Upper lobe of left lung (tissue), 6 donors: Measurements from ENCODE around the gene PNPLA6. TPM values are rescaled to one million over a fixed set of nuclear protein-coding genes. Genes with fewer than 3 reads are reported as not detected.

Experiments
- ATAC-seq, 2 donors: fragments of 200-7000 bp; cut with Tn5 transposase; one replicate each; pipeline ENCODE4 v1.9.1; 2022; ENCODE audit warnings: mild to moderate bottlenecking in 2 of 2, moderate library complexity in 2 of 2; ENCODE audit not compliant: low FRiP score in 2 of 2
- DNase-seq, 2 donors: peaks; one replicate each; pipeline ENCODE4 v3.0.0-alpha.2; 2019 to 2020
- H3K27ac ChIP-seq, 4 donors: fragments of 200-600 bp; sonication (generic); one replicate each; pipeline ENCODE4 v1.5.1; 2016 to 2019
- H3K27me3 ChIP-seq, 4 donors: fragments of 200-600 bp; sonication (generic); one replicate each; pipeline ENCODE4 v1.5.1; 2017 to 2019
- H3K36me3 ChIP-seq, 4 donors: fragments of 200-600 bp; sonication (generic); one replicate each; pipeline ENCODE4 v1.5.1; 2016 to 2019
- H3K4me1 ChIP-seq, 4 donors: fragments of 200-600 bp; sonication (generic); one replicate each; pipeline ENCODE4 v1.5.1; 2018 to 2019
- H3K4me3 ChIP-seq, 4 donors: fragments of 200-600 bp; sonication (generic); one replicate each; pipeline ENCODE4 v1.5.1; 2017 to 2019; ENCODE audit warnings: mild to moderate bottlenecking in 2 of 4, moderate library complexity in 1 of 4
- H3K9me3 ChIP-seq, 4 donors: fragments of 200-600 bp; sonication (generic); one replicate each; pipeline ENCODE4 v1.5.1; 2018 to 2019
- EP300 ChIP-seq, 4 donors: sonication (generic); formaldehyde crosslinking; IDR thresholded peaks; one replicate each; pipeline ENCODE4 v1.5.1; 2017; ENCODE audit warnings: antibody characterized with exemption in 4 of 4, control low read depth in 2 of 4
- POLR2A ChIP-seq, 4 donors: fragments of 450-650 bp; IDR thresholded peaks; one replicate each; pipeline ENCODE4 v1.5.1; 2016 to 2017; ENCODE audit warnings: antibody characterized with exemption in 4 of 4, mild to moderate bottlenecking in 2 of 4
- POLR2AphosphoS5 ChIP-seq, 2 donors: sonication (generic); formaldehyde crosslinking; IDR thresholded peaks; one replicate each; pipeline ENCODE4 v1.5.1; 2017; ENCODE audit warnings: antibody characterized with exemption in 2 of 2
- WGBS, 2 donors: methylation state at CpG; one replicate each; pipeline ENCODE4 v1.1.5; 2017 to 2018; 5-methylcytosine and 5-hydroxymethylcytosine counted together
- total RNA-seq, 6 donors: library from RNA; depleted of rRNA in 4 of 6; stranded (reverse); fragments of >200 nt in 4 of 6; gene quantifications; one replicate each; pipeline versions ENCODE4 v1.1.0 to v1.2.1, GENCODE V29; 2016 to 2021
- TF ChIP-seq, protein P1 (sequence below), 6 experiments: fragments of 450-650 bp in 4 of 6; fragments of 200-600 bp in 2 of 6; sonication (generic) in 2 of 6; IDR thresholded peaks; one replicate each; pipeline ENCODE4 v1.5.1; 2016 to 2019; ENCODE audit warnings: antibody characterized with exemption in 6 of 6
- donor health status: DM: no; HTN: no; CAD: no; lungs with moderate emphysema.
- donor health status: DM: no; HTN: yes; CAD: no; lungs with severe emphysema.

Gene PNPLA6
- total RNA-seq, 6 donors from 2014 or later: 125 to 412 (median 328) TPM

- Histone ChIP-seq H3K4me3 (peak overlapping the region; percentile 64 to 85 (median 74)), H3K4me1 (peaks cover 23 to 28% (median 24%) of the 10 kb centered on the region in 4 donors), H3K27ac (peak overlapping the region; percentile 86 to 95 (median 93)), H3K36me3 (peaks cover 0 to 18% (median 11%) of the 10 kb centered on the region in 4 donors), H3K27me3 (no peaks in the 10 kb centered on the region), H3K9me3 (no peaks in the 10 kb centered on the region)
- TF ChIP-seq, protein P1, sequence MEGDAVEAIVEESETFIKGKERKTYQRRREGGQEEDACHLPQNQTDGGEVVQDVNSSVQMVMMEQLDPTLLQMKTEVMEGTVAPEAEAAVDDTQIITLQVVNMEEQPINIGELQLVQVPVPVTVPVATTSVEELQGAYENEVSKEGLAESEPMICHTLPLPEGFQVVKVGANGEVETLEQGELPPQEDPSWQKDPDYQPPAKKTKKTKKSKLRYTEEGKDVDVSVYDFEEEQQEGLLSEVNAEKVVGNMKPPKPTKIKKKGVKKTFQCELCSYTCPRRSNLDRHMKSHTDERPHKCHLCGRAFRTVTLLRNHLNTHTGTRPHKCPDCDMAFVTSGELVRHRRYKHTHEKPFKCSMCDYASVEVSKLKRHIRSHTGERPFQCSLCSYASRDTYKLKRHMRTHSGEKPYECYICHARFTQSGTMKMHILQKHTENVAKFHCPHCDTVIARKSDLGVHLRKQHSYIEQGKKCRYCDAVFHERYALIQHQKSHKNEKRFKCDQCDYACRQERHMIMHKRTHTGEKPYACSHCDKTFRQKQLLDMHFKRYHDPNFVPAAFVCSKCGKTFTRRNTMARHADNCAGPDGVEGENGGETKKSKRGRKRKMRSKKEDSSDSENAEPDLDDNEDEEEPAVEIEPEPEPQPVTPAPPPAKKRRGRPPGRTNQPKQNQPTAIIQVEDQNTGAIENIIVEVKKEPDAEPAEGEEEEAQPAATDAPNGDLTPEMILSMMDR (IDR thresholded peaks at IDR 0.05): no peak
- ATAC-seq (no peak), DNase-seq (peak in 1 of 2 donors; percentile 83)
- WGBS, 2 donors: 0% methylated on average over 1 of the region's 28 CpGs; no CpG with 5 or more reads in 1 of the 2 donors
Observed at GRCh38 chr19:7516333-7516732, 19.2 kb upstream of the PNPLA6 start.

DNA sequence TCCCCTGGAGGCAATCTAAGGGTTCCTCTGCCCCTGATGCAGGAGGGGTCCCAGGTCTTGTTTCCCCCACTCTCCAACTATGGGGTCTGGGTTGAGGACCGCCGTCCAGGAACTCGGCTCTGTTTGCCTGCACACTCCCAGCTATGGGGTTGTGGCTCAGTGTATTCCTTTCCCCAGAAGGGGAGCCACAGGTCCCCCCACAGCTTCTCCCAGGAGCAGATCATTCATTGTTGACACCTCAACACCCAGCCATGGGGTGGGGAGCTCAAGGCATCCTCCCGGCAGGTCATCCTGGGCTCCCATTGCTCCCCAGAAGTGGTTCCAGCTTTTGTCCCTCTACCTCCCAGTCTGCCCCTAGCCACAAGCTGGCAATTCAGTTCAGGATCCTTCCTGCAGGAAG, 18.6 kb upstream of the PNPLA6 start:
- ATAC-seq (no peak), DNase-seq (no peak)
- 80 to 87% methylated on average over 1 to 4 of the region's 4 CpGs for WGBS, 2 donors

DNA sequence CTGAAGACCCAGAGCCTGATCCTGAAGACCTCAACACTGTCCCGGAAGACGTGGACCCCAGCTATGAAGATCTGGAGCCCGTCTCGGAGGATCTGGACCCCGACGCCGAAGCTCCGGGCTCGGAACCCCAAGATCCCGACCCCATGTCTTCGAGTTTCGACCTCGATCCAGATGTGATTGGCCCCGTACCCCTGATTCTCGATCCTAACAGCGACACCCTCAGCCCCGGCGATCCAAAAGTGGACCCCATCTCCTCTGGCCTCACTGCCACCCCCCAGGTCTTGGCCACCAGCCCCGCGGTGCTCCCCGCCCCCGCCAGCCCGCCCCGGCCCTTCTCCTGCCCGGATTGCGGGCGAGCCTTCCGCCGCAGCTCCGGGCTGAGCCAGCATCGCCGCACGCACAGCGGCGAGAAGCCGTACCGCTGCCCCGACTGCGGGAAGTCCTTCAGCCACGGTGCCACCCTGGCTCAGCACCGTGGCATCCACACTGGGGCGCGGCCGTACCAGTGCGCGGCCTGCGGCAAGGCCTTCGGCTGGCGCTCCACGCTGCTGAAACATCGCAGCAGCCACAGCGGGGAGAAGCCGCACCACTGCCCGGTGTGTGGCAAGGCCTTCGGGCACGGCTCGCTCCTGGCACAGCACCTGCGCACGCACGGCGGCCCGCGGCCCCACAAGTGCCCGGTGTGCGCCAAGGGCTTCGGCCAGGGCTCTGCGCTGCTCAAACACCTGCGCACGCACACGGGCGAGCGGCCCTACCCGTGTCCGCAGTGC, 16.0 kb upstream of the PNPLA6 start:
- 96 to 97% methylated on average over 32 to 43 of the region's 74 CpGs for WGBS, 2 donors
- no peak for ATAC-seq

More for the DNA sequence above, 18.6 kb upstream of the PNPLA6 start:
- Histone ChIP-seq H3K27ac (peak overlapping the region; percentile 86 to 95 (median 93)), H3K9me3 (no peaks in the 10 kb centered on the region), H3K4me3 (peak overlapping the region in 3 of 4 donors; percentile 74 to 85 (median 74)), H3K4me1 (peaks cover 26 to 31% (median 27%) of the 10 kb centered on the region in 4 donors), H3K36me3 (peaks cover 0 to 18% (median 11%) of the 10 kb centered on the region in 4 donors), H3K27me3 (no peaks in the 10 kb centered on the region)
- TF ChIP-seq, protein P1 (IDR thresholded peaks at IDR 0.05): no peak
- no peak for TF ChIP-seq POLR2A (IDR thresholded peaks at IDR 0.05)
- no peak for TF ChIP-seq EP300 (IDR thresholded peaks at IDR 0.05)
- TF ChIP-seq POLR2AphosphoS5 (IDR thresholded peaks at IDR 0.05): no peak

DNA sequence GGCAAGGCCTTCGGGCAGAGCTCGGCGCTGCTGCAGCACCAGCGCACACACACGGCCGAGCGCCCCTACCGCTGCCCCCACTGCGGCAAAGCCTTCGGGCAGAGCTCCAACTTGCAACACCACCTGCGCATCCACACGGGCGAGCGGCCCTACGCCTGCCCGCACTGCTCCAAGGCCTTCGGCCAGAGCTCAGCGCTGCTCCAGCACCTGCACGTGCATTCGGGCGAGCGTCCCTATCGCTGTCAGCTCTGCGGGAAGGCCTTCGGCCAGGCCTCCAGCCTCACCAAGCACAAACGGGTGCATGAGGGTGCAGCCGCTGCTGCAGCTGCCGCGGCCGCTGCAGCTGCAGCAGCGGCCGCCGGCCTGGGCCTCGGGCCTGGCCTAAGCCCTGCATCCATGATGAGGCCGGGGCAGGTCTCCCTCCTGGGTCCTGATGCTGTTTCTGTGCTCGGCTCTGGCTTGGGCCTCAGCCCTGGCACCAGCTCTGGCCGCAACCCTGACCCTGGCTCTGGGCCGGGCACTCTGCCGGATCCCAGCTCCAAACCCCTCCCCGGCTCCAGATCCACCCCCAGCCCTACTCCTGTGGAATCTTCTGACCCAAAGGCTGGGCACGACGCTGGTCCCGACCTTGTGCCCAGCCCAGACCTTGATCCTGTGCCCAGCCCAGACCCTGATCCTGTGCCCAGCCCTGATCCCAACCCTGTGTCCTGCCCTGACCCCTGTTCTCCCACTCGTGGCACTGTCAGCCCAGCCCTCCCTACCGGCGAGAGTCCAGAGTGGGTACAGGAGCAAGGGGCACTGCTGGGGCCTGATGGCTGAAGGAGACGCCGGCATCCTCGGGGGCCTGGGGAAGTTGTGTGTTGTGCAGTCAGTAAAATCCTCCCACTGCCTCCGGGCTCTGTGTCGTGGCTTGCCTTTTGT, 15.1 kb upstream of the PNPLA6 start:
- ATAC-seq (no peak), DNase-seq (peak in 1 of 2 donors; percentile 77)
- no peak overlapping the region for H3K4me3 ChIP-seq
- H3K36me3 ChIP-seq: peaks cover 0 to 24% (median 19%) of the 10 kb centered on the region in 4 donors
- TF ChIP-seq POLR2A (IDR thresholded peaks at IDR 0.05) (no peak), POLR2AphosphoS5 (IDR thresholded peaks at IDR 0.05) (no peak)
- no peaks in the 10 kb centered on the region for H3K27me3 ChIP-seq
- no peak overlapping the region for H3K27ac ChIP-seq
- no peaks in the 10 kb centered on the region for H3K9me3 ChIP-seq
- 92 to 94% methylated on average over 9 to 43 of the region's 51 CpGs for WGBS, 2 donors
- peaks cover 33 to 46% (median 34%) of the 10 kb centered on the region in 4 donors for H3K4me1 ChIP-seq

More for the DNA sequence above, 16.0 kb upstream of the PNPLA6 start:
- H3K27ac ChIP-seq: no peak overlapping the region
- DNase-seq: peak in 1 of 2 donors; percentile 86
- peaks cover 39 to 53% (median 39%) of the 10 kb centered on the region in 4 donors for H3K4me1 ChIP-seq
- no peak overlapping the region for H3K4me3 ChIP-seq
- peaks cover 0 to 18% (median 11%) of the 10 kb centered on the region in 4 donors for H3K36me3 ChIP-seq
- H3K27me3 ChIP-seq: no peaks in the 10 kb centered on the region
- no peaks in the 10 kb centered on the region for H3K9me3 ChIP-seq
- TF ChIP-seq EP300 (IDR thresholded peaks at IDR 0.05) (no peak), POLR2A (IDR thresholded peaks at IDR 0.05) (no peak), POLR2AphosphoS5 (IDR thresholded peaks at IDR 0.05) (no peak)
- TF ChIP-seq, protein P1 (IDR thresholded peaks at IDR 0.05): no peak
